ENCODE measurements around the gene DPP6.

DPP6 gene

DNA sequence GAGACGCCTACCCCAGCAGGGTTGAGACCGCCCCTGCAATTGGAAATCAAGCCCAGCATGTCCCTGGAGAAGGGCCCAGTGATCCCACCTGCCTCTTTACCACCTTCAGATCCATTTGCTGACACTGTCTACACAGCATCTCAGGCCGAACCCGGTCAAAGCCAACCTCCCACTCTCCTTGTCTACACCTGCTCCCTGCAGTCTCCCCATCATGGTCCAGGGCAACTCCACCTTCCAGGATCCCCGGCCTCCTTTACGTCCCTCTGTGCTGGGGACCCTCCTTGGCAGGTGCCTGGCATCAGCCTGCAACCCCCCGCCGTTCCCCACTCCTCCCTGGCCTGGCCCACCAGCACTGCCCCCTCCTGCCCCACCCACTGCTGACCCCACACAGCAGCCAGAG lies 723.5 kb downstream of the DPP6 start:
- TF ChIP-seq YY1 (IDR thresholded peaks at IDR 0.05; ENCODE audit: low read depth) (no peak), TCF12 (IDR thresholded peaks at IDR 0.05; ENCODE audit: low read depth) (no peak), RAD21 (IDR thresholded peaks at IDR 0.05; ENCODE audit: low read depth) (no peak), EP300 (IDR thresholded peaks at IDR 0.05; ENCODE audit: borderline replicate concordance) (no peak), TEAD4 (IDR thresholded peaks at IDR 0.05) (no peak), ZBTB7A (IDR thresholded peaks at IDR 0.05; ENCODE audit: low read depth) (no peak), CEBPB (IDR thresholded peaks at IDR 0.05) (no peak), FOXM1 (IDR thresholded peaks at IDR 0.05; ENCODE audit: borderline replicate concordance, low read depth) (no peak), CREB1 (IDR thresholded peaks at IDR 0.05; ENCODE audit: low read depth) (no peak)
- TF ChIP-seq, protein P1, sequence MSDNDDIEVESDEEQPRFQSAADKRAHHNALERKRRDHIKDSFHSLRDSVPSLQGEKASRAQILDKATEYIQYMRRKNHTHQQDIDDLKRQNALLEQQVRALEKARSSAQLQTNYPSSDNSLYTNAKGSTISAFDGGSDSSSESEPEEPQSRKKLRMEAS (IDR thresholded peaks at IDR 0.05): no peak
- TF ChIP-seq, protein P2, sequence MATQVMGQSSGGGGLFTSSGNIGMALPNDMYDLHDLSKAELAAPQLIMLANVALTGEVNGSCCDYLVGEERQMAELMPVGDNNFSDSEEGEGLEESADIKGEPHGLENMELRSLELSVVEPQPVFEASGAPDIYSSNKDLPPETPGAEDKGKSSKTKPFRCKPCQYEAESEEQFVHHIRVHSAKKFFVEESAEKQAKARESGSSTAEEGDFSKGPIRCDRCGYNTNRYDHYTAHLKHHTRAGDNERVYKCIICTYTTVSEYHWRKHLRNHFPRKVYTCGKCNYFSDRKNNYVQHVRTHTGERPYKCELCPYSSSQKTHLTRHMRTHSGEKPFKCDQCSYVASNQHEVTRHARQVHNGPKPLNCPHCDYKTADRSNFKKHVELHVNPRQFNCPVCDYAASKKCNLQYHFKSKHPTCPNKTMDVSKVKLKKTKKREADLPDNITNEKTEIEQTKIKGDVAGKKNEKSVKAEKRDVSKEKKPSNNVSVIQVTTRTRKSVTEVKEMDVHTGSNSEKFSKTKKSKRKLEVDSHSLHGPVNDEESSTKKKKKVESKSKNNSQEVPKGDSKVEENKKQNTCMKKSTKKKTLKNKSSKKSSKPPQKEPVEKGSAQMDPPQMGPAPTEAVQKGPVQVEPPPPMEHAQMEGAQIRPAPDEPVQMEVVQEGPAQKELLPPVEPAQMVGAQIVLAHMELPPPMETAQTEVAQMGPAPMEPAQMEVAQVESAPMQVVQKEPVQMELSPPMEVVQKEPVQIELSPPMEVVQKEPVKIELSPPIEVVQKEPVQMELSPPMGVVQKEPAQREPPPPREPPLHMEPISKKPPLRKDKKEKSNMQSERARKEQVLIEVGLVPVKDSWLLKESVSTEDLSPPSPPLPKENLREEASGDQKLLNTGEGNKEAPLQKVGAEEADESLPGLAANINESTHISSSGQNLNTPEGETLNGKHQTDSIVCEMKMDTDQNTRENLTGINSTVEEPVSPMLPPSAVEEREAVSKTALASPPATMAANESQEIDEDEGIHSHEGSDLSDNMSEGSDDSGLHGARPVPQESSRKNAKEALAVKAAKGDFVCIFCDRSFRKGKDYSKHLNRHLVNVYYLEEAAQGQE (IDR thresholded peaks at IDR 0.05; ENCODE audit: low read depth): no peak
- TF ChIP-seq, protein P3, sequence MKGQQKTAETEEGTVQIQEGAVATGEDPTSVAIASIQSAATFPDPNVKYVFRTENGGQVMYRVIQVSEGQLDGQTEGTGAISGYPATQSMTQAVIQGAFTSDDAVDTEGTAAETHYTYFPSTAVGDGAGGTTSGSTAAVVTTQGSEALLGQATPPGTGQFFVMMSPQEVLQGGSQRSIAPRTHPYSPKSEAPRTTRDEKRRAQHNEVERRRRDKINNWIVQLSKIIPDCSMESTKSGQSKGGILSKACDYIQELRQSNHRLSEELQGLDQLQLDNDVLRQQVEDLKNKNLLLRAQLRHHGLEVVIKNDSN (IDR thresholded peaks at IDR 0.05): no peak

DNA sequence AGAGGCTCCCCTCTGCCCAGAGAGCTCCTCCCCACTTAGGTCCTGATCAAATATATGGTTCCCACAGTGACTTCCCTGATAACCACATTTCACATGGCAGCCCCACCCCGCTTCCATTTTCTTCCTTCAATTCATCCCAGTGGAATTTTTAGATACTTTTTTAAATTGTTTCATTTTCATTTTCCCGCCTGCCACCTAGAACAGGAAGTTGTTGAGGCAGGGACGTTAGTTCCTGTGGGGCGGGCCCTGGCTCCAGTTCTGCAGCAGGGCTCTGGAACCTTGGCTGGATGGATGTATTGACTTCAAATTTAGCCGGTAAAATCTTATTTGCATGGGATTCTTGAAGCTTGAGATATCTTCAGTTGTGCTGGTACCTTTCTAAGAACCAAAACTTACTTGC lies 724.2 kb downstream of the DPP6 start:
- TF ChIP-seq TEAD4 (IDR thresholded peaks at IDR 0.05) (no peak), EP300 (IDR thresholded peaks at IDR 0.05; ENCODE audit: borderline replicate concordance) (no peak), TCF12 (IDR thresholded peaks at IDR 0.05; ENCODE audit: low read depth) (no peak), FOXM1 (IDR thresholded peaks at IDR 0.05; ENCODE audit: borderline replicate concordance, low read depth) (no peak), CREB1 (IDR thresholded peaks at IDR 0.05; ENCODE audit: low read depth) (no peak), EGR1 (IDR thresholded peaks at IDR 0.05) (no peak), RAD21 (IDR thresholded peaks at IDR 0.05; ENCODE audit: low read depth) (no peak), YY1 (IDR thresholded peaks at IDR 0.05; ENCODE audit: low read depth) (no peak)
- TF ChIP-seq, protein P1 (IDR thresholded peaks at IDR 0.05): no peak
- TF ChIP-seq, protein P3 (IDR thresholded peaks at IDR 0.05): no peak

DNA sequence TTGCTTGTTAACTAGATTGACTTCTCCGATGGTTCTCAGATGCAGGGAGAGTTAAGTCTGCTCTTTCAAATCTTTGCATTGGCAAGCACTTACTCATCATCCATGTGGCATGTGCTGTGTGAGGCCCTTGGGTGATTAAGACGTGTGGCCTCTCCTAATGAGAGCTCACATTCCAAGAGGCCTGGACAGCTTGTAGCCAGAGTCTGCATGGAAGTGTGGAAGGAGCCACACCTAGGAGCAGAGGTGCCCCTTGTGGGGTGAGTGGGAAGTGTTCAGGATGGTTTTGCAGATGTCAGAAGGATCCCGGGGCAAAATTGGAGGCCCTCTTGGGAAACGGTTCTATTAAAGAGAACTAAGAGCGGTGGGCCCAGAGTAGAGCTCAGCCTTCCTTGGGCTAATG lies 724.8 kb downstream of the DPP6 start:
- TF ChIP-seq EGR1 (IDR thresholded peaks at IDR 0.05): no peak
- TF ChIP-seq, protein P1 (IDR thresholded peaks at IDR 0.05): no peak
- TF ChIP-seq TEAD4 (IDR thresholded peaks at IDR 0.05): no peak
- TF ChIP-seq CREB1 (IDR thresholded peaks at IDR 0.05; ENCODE audit: low read depth): no peak
- no peak for TF ChIP-seq TCF12 (IDR thresholded peaks at IDR 0.05; ENCODE audit: low read depth)
- TF ChIP-seq TAF1 (IDR thresholded peaks at IDR 0.05; ENCODE audit: low read depth): no peak
- no peak for TF ChIP-seq CEBPB (IDR thresholded peaks at IDR 0.05)
- TF ChIP-seq RAD21 (IDR thresholded peaks at IDR 0.05; ENCODE audit: low read depth): no peak
- TF ChIP-seq EP300 (IDR thresholded peaks at IDR 0.05; ENCODE audit: borderline replicate concordance): no peak
- TF ChIP-seq, protein P2 (IDR thresholded peaks at IDR 0.05; ENCODE audit: low read depth): no peak
- no peak for TF ChIP-seq YY1 (IDR thresholded peaks at IDR 0.05; ENCODE audit: low read depth)
- TF ChIP-seq NFIC (IDR thresholded peaks at IDR 0.05): no peak
- TF ChIP-seq, protein P3 (IDR thresholded peaks at IDR 0.05): no peak
- no peak for TF ChIP-seq ZBTB7A (IDR thresholded peaks at IDR 0.05; ENCODE audit: low read depth)

DNA sequence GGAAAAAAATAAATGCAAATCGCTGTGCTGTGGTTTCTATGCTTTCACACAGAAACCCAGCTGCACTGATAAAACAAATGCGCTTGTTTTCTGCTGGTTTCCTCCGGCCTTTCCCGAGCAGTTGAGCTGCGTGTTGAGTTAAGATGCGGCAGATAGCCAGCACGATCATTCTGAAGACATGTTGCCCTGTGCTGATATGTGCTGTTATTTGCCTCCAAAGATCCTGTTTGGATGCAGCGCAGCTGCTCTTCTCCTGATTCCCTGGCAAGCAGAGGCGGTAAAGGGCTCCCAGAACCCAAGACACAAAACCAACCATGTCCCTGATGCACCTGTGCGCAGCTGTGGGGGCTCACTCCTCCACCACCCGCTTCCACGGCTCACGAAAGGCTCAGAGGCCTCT lies 725.3 kb downstream of the DPP6 start:
- no peak for TF ChIP-seq TCF12 (IDR thresholded peaks at IDR 0.05; ENCODE audit: low read depth)
- TF ChIP-seq RAD21 (IDR thresholded peaks at IDR 0.05; ENCODE audit: low read depth): no peak
- TF ChIP-seq ZBTB7A (IDR thresholded peaks at IDR 0.05; ENCODE audit: low read depth): no peak
- TF ChIP-seq YY1 (IDR thresholded peaks at IDR 0.05; ENCODE audit: low read depth): no peak

DNA sequence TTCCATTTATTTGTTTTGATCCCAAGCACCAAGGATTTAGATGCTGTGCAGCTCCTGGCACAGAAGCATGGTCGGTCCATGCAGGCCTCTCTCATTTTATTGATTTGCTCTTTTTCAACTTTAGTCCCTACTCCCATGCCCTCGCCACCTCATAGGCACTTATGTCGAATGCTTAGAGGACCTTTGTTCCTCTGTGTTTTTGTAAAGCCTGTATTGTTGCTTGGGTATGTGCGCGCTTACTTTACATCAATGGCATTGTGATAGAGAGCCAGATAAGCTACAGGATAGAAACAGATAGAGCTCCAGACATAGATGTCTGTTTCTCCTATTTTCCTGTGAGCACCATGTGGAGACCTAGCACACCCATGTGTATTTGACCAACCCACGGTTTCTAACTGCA lies 725.7 kb downstream of the DPP6 start:
- no peak for TF ChIP-seq RAD21 (IDR thresholded peaks at IDR 0.05; ENCODE audit: low read depth)
- no peak for TF ChIP-seq NFIC (IDR thresholded peaks at IDR 0.05)
- TF ChIP-seq CREB1 (IDR thresholded peaks at IDR 0.05; ENCODE audit: low read depth): no peak
- no peak for TF ChIP-seq EP300 (IDR thresholded peaks at IDR 0.05; ENCODE audit: borderline replicate concordance)
- TF ChIP-seq TCF12 (IDR thresholded peaks at IDR 0.05; ENCODE audit: low read depth): no peak
- TF ChIP-seq ZBTB7A (IDR thresholded peaks at IDR 0.05; ENCODE audit: low read depth): no peak
- TF ChIP-seq, protein P1 (IDR thresholded peaks at IDR 0.05): no peak
- no peak for TF ChIP-seq FOXM1 (IDR thresholded peaks at IDR 0.05; ENCODE audit: borderline replicate concordance, low read depth)
- TF ChIP-seq TEAD4 (IDR thresholded peaks at IDR 0.05): no peak
- TF ChIP-seq, protein P3 (IDR thresholded peaks at IDR 0.05): no peak
- TF ChIP-seq, protein P2 (IDR thresholded peaks at IDR 0.05; ENCODE audit: low read depth): no peak
- no peak for TF ChIP-seq TAF1 (IDR thresholded peaks at IDR 0.05; ENCODE audit: low read depth)
- TF ChIP-seq CEBPB (IDR thresholded peaks at IDR 0.05): no peak
- TF ChIP-seq EGR1 (IDR thresholded peaks at IDR 0.05): no peak
- no peak for TF ChIP-seq YY1 (IDR thresholded peaks at IDR 0.05; ENCODE audit: low read depth)

All from Ishikawa (cell line).